HG02938 (cell line): ENCODE results near the gene CEPT1.
A peak's percentile ranks its signal among the peaks of the same experiment; 100 is the strongest.

Source experiments
- ATAC-seq: cut with Tn5 transposase; IDR thresholded peaks from one replicate; pipeline ENCODE4 v1.9.1; 2021; ENCODE audit warnings: mild to moderate bottlenecking, moderate library complexity; ENCODE audit not compliant: unreplicated experiment

CEPT1 gene

DNA sequence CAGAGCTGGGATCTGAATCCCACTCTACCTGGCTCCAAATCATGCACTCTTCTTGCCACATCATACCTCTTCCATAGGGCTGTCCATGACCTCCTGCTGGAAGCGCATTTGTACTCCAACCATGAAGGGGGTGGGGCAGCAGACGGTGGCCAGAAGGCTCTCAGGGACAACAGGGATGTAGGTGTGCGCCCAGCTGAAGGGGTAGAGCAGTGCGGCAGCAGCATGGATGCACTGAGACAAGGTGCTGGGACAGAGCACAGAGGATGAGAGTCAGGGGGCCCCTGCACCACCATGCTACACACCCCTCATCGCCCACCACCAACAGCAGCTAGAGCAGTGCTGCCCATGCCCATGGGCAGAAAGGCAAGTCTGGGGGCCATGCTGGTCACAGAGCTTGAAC is 52.1 kb downstream of the CEPT1 start:
- no peak for ATAC-seq

DNA sequence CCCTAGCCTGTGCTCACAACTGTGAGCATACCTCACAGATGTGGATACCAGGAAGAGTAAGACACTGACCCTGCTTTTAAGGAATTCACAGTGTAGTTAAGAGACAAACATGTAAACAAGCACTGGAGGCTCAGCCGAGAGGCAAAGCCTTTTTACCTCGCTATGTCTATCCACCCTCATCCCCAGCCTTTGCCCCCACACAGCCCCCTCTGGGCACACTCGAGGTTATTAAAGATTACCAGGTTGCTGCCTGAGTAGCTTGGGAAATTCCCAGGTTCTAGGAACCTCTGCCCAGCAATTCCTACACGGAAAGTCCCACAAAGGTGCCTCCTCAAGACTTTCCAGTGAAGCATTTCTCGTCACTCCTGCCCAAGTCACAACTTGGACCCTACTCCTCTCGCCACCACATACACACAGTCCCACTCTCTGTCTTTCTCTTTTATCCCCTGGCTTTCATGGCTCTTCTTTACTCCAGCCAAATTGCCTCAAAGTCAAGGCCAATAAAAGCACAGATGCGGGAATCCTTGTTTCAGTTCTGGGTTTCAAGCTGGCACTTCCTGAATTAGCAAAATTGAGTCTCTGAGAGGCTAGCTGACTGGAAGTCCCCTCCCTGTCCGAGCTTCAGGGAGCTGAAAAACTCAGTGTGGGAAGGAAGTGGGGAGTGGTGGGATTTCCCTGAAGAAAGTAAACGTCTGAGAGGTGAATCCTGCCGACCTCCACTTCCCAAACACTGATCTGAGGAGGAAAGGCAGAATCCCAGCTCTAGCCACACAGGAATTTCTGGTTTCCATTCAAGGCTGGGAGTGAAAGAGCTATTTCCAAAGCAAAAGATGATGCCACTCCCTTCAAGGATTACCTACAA is 52.9 kb downstream of the CEPT1 start:
- no peak for ATAC-seq

DNA sequence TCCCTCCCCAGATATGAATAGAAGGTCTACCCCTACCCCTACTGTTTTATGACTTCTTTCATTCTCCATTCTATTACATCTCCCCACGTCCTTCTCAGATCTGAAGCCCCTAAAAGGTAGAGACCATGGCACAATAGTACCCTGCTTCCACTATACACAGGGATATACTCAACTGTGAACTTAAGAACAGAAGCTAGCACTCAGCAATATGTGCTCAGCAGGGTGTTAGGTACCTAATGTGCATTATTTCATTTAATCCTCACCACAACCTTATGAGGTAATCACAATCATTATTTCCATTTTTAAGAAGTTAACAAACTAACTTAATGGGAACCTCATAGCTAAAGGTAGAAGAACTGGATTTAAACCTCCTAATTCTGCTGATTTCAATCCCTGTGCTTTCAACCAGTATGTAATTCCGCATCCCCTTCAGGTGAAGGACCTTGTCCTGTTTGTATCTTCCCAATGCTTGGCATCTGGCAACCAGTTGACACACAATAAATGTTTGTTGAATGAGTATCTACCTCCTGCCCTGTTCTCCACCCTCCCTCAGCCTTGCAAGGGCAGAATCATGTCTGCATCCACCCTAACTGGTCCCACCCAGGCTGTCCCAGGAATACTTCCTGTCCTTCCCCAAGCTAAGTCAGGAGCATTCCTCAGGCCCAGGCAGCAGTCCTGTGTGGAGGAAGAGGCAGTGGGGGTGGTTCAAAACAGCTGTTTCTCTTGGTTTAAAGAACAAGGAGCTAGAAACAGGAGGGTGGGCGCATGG is 53.9 kb downstream of the CEPT1 start:
- no peak for ATAC-seq

DNA sequence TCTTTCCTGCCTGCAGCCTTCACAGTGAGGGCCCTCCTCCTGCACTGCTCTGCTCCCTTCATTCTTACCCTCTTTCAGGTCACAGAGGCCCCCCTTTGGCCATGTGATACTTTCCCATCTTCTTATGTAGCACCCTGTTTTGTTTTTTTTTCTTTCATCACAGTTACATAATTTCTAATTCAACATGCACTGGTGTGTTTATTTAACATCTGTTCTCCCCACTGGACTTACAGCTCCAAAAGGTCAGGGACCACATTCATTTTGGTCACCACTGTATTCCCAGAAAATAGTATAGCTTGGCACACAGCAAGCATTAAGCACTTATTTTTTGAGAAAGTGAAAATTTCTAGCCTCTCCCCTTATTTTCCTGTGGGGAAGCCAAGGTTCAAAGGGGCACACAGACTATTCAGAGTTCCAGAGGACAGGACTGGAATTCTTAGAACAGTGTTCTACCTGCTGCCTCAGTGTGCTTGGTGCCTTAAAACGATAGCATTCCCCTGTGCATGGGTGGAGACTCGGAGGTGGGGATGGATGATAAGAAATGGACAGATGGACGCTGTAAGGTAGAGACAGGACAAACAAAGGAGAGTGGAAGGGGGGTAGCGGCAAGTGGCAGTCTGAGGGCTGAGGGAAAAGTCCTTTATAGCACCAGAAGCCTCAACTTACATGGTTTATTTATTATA is 55.1 kb downstream of the CEPT1 start:
- no peak for ATAC-seq

DNA sequence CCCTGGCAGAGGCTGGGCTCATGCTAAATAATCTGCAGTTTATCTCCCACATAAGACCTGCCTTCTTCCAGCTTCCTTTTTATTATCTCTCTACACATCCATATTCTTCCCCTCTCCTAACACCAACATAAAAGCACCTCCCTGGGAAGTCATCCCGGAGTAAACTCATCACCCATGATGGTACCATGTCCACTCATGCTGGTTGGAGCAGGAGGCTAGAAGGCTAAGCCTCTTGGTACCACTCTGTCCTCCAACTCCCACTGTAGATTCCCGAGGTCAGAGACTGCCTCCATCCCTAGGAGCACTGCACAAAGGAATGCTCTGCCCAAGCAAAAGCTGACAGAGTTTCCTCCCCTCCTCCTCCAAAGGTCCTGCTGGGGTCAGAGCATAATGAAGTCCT is 56.2 kb downstream of the CEPT1 start:
- no peak for ATAC-seq

DNA sequence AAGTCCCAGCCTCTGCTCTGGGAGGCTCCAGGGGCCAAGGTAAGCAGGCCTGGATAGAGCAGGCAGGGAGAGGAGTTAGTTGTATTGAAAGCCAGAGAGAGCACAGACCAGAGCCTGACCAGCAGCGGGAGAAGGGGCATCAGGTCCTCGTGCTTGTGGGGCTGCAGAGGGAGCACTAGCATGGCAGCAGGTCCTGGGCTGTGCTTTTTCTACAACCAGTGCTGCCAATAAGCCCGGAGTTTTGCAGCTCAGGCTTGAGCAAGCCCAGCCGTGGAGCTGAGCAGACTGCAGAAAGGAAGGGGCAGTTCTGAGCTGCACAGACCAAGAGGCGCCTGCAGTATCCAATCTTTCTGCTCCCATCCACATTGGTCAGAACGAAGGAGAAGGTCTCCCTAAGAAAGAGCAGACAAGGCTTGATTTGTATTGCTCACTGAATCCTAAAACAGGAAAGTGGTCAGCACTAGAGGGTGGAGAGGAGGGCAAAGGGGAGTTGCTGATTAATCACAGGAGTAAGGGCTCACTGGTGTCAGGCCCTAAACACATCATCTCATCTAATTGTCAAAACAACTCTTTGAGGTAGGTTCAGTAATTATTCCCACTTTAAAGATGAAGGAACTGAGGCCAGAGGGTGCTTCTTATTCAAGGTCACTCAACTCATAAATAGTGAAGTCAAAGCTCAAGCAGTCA is 57.7 kb downstream of the CEPT1 start:
- no peak for ATAC-seq

DNA sequence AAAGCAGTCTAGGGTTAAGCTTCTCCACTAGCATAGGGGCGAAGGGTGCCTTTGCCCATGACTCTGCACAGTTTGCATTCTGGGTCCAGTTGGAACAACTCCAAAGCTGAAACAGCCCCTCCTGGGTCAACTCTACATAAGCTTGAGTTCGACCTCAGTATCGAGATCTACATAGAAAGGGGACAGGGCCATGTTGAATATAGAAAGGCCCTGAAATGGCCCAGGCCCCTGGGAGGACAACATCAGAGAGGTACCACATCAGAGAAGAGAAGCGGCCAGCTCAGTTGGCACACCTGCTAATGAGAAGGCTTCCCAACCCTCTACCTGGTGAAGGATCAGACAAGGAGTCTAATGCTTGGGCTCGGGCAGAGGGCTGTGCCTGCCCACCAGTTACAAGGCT is 58.8 kb downstream of the CEPT1 start:
- ATAC-seq: no peak

DNA sequence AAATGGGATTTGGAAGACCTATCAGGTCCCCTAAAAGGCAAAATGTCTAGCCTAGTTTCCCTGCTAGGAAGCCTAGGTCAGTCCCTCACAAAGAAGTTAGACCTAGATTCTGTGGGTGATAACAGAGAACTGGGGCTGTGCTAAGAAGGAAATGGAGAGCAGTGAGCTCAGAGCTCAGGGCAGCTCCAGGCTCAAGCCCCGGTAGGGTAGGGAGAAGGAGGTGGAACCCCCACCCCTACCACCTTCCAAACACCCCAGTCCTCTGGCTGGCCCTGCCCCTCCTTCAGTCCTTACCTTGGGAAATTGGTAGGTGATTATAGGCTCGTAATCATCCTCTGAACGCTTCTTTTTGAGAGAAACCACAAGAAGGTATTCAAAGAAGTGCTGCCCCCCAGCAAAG is 59.3 kb downstream of the CEPT1 start:
- ATAC-seq: no peak

DNA sequence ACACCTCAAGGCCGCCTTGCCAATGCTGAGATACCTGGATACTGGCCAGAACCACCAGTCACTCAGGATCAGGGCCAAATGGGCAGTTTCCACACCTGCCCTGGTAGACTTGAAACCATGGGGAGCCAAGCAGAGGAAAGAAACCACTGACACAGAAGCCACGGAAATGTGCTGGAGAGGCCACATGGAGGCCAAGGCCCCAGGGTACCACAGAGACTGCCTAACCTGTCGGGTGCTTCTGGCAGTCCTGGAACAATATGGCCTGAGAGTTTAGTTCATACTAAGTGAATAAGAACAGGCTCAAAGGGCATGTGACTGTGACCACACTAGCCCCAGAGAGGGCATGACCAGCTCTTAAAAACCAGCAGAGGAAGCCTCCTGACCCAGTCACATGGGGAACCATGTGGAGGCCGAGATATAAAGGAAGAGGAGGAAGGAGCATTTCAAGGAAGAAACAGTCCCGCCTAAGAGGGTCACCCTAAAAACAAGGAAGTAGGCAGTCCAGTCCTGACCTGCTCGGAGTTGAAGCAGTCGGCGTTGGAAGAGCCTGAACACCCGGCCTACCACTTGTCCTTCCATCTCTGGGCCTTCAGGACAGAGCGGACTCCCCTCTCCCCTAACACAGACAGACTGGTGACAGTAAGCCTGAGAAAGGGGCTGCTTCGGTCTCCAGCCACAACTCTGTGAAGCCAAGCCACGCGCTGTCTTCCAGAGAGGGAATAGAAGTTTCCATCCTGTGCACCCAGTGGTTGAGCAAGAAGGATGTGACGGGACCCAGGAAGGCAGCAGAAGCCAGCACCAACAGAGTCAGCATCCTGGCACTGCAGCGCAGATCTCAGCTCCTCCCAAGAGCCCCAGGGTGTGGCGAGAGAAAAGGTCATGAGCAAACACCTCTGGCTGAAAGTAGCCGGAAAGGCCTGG is 60.1 kb downstream of the CEPT1 start, which contains the start of gene DENND2D:
Gene DENND2D, minus strand, starts transcription at position 766 of the 921 bp plus-strand sequence. Its CDS starts 187 bp downstream, at position 579.
- no peak for ATAC-seq

DNA sequence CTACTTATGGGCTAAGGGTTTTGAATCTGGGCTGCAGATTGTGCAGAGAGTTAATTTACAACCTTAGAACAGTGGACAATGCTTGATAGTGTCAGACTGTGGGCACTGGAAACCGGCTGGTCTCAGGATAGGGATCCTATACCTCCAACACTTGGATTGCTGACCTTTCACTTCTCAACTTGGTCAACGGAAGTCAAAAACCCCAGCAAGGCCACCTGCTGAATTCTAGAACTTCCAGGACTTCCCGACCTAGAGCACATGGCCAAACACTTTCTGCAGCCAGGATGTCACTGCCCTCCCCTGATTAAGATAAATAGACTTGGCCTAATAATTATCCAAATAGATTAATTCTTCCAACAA is 60.8 kb downstream of the CEPT1 start:
- no peak for ATAC-seq

DNA sequence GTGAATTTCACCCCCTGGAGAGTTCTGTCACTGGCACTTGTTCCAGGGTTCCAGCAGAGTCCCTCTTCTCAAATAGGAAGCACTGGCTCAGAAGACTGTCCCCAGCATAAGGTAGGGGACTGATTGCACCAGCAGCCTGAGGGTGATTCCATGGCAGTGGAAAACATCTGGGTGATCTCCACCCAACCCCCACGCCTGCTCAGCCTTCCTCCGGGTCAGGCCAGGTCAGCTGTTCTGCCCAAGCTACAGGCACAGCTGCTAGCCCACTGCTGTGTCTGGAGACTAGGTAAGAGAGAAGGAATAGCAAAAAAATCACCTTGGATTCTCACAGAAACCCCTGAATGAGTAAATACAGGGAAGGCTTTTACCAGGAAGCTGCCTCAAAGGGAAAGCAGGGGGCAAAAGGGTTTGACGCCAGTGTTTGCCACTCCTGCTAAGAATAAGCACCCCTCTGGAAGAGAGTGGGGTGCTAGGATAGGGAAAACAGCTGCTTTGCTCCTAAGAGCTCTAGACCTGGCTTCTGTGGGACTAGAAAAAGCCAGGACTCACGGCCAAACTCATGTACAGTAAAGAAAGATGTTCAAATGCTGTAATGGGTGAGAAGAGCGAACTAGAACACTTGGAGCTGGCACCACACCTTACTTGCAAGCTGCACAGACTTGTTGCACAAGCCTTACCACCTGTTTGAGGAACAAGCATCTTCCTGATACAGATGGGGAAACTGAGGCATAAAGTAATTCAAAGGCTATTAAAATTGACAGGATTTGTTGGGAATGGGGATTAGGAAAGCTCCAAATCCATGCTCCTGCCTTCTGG is 61.5 kb downstream of the CEPT1 start:
- ATAC-seq: no peak

DNA sequence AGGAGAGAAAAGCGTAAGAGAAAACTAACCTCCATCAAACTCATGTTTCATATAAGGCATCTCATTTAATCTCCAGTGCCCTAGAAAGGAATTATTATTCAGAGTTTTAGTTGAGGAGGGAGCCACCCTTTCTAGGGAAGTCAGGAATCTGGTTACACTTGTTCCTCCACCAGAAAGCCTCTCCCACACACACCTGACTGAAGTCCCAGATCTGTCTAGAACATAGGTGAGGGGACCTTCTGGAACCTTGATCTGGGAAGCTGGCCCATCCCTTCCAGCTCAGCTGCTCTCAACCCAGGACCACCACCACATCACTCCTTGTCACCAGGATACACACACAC is 62.3 kb downstream of the CEPT1 start:
- ATAC-seq: no peak

DNA sequence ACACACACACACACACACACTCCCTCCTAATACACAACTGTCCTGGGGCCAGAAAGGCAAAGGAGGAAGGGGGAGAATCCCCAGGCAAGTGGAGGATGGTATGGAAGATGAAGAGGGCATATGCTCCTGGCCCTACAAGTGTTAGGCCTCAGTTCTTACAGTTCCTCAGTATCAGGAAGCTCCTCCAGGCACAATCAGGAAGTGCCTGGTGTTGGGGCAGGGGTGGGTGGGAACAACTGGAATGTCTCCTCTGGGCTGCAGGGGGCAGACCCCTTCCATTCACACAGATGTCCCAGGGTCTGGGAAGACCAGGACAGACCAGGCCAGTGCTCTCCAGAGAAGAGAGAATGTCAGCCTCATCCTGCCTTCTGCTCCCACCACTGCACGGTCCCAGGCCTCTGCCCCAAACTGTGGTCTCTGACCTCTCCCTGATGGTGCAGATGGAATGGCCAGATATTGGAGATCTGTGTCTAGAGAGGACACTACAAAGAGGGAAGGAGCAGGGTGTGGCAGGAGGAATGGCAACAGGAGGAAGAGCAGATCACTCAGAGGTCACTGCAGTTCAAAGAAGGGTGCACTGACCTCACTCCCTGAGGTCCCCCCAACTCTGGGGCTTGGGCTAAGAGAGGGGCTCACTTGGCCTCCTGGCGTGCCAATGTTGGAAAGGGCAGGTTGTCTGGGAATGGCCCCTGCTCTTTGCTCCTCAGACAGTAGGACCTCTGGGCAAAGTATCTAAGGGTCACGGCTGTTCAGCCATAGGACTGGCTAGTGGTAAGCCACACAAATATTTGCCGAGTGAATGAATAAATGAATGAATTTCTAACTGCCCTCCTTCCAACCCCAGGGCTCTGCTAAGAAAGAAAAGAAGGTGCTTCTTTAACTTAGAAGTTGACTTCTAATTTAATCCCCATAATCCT is 62.9 kb downstream of the CEPT1 start:
- ATAC-seq: peak; percentile 15

DNA sequence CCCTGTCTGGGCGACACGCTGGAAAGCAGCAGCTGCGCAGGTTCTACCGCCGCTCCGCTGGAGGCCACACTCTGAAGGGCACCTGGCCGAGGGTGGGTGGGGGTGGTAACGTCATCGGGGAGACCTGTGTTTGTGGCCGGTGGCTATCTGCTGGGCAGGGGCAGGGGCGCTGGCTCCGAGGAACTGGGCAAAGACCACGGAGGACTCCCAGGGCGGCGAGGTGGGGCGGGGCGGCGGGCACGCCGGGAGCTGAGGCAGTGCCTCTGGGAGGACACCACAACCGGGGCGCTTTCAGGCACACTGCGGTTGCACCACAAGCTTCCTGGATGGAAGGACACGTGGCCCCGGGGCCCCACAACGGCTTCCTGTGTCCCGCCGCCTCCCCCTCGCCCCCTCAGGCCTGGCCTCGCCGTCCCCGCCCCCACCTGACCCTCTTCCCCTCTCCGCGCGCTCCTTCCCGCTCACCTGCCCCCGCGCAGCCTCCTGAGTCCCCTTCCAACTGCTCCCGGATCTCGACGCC is 63.7 kb downstream of the CEPT1 start:
- peak; percentile 51 for ATAC-seq

DNA sequence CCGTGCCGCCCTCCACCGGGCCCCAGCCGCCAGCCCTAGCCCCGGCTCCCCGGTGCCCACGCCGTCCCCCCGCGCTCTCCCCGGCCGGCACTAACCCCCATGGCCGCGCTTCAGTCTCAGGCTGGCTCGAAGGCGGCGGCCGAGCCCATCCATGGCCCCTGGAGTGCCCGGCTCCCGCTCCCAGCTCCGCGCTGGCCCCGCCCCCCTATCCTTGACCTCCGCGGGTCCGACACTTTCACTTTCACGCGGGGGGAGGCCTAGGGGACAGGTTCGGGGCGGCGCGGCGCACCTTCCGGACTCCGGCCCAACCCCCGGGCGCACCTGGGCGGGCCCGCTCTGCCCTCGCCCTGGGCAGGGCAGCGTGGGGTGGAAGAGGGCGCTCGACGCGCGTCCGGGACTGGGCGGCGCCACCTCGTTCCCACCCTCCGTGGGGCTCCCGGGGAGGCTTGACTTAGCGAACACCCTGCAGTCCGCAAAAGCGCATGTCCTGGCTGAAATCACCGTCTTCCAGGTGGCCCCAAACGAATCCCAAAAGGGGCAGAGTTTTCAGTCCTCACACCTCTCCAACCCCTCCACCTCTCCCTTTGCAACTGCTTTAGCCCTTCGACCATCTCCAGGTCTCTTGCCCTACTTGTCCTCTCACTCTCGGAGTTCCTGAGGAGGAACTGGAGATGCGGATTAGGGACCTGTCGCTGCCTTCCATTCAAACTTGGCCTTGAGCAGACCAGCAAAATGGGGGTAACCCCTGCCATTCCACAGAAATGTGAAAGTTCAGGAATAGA is 64.4 kb downstream of the CEPT1 start:
- peak; percentile 51 for ATAC-seq

DNA sequence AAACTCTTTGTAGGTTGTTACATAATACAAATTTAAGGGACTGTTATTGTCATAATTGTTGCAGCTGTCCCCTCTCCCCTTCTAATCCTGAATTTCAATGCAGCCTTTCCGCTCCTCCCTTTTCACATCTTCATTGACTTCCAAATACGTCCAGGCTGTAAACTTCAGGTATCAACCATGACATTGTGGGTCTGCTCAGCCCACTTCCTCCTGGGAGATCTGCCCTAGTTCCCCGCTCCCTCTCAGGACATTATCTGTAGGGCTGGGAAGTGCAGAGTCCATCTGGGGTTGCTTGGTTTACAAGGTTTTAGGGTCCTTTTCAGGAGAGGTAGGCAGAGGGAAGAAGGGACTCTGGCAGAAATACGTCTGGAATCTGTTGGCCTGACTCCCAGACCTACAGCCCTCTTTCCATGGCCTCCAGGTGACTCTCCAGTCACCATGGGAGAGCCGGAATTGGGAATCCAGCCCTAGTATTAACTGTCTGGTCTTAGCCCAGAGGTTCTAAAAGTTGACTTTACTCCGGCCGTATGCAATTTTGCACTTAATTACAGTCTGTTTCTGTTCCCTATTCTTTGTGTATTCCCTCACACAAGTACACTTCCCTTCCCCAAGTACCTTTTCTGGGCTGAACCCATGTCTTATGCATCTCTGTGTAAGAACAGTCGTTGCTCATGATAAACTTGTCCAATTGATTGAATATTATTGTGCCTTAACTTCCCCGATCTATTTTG is 65.1 kb downstream of the CEPT1 start:
- no peak for ATAC-seq

DNA sequence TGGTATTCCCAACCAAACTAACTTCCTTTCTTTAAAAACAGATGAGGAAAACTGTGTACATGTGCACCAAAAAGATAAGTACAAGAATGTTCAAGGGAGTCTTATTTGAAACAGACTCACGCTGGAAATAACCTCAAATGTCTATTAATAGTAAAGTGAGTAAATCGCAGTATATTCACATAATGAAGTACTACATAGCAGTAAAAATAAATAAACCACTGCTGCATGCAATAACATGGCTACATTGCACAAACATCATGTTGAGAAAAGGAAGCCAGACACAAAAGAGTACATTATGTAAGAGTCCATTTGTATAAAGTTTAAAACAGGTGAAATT is 65.7 kb downstream of the CEPT1 start:
- ATAC-seq: no peak
